Stimulated activated CD4-positive, alpha-beta T cell treated with anti-CD3 and anti-CD28 coated beads, TNF-alpha, amount 100 ng/mL, for 4 hours (primary cell): ENCODE data around the gene PRDM12.
"Not testable (repeated sequence)": the region's sequence is repeated elsewhere in the genome, so short reads cannot be mapped to it uniquely, and the experiment has no call there.

Experiments
- DNase-seq, 3 experiments: peaks; one replicate each; pipeline ENCODE4 v3.0.0-alpha.2; 2020; ENCODE audit warnings: low read depth in 3 of 3

The PRDM12 gene

GRCh38 chr9:130663977-130664250, 480 bp upstream of the PRDM12 start:
- no peak for DNase-seq

GRCh38 chr9:130665029-130665430, 636 bp downstream of the PRDM12 start:
- no peak for DNase-seq

- DNase-seq, result no peak
These were observed 1.3 kb downstream of the PRDM12 start for GRCh38 chr9:130665431-130666392.

- DNase-seq, result no peak
These were observed 2.2 kb downstream of the PRDM12 start for GRCh38 chr9:130666393-130667119.

- DNase-seq, result no peak
These were observed 2.7 kb downstream of the PRDM12 start for GRCh38 chr9:130667120-130667435.

- DNase-seq, result no peak
These were observed 3.8 kb downstream of the PRDM12 start for GRCh38 chr9:130668196-130668595.

GRCh38 chr9:130668659-130669058, 4.3 kb downstream of the PRDM12 start:
- no peak for DNase-seq

- DNase-seq, result no peak
These were observed 5.6 kb downstream of the PRDM12 start for GRCh38 chr9:130669965-130670364.

GRCh38 chr9:130670644-130671043, 6.2 kb downstream of the PRDM12 start:
- no peak for DNase-seq

GRCh38 chr9:130672466-130672865, 8.1 kb downstream of the PRDM12 start:
- no peak for DNase-seq

GRCh38 chr9:130672933-130673615, 8.7 kb downstream of the PRDM12 start:
- no peak for DNase-seq

GRCh38 chr9:130675396-130675795, 11.0 kb downstream of the PRDM12 start:
- DNase-seq, result no peak

GRCh38 chr9:130677252-130677651, 12.9 kb downstream of the PRDM12 start:
- no peak for DNase-seq

GRCh38 chr9:130680836-130681768, 16.7 kb downstream of the PRDM12 start:
- DNase-seq, result peak in 2 of 3 experiments; percentile 26 to 53

- DNase-seq, result no peak
These were observed 17.5 kb downstream of the PRDM12 start for GRCh38 chr9:130681769-130682420.

GRCh38 chr9:130682421-130683121, 18.2 kb downstream of the PRDM12 start:
- peak in 1 of 3 experiments; percentile 34 for DNase-seq

GRCh38 chr9:130685104-130685503, 20.7 kb downstream of the PRDM12 start:
- DNase-seq, result no peak

GRCh38 chr9:130685945-130686344, 21.6 kb downstream of the PRDM12 start:
- not testable (repeated sequence) for DNase-seq

- no peak for DNase-seq
These were observed 23.2 kb downstream of the PRDM12 start for GRCh38 chr9:130687615-130688014.

- DNase-seq, result no peak
These were observed 23.7 kb downstream of the PRDM12 start for GRCh38 chr9:130688072-130688471.
